ENCODE results near the gene SORT1.

- TF ChIP-seq, protein P1, sequence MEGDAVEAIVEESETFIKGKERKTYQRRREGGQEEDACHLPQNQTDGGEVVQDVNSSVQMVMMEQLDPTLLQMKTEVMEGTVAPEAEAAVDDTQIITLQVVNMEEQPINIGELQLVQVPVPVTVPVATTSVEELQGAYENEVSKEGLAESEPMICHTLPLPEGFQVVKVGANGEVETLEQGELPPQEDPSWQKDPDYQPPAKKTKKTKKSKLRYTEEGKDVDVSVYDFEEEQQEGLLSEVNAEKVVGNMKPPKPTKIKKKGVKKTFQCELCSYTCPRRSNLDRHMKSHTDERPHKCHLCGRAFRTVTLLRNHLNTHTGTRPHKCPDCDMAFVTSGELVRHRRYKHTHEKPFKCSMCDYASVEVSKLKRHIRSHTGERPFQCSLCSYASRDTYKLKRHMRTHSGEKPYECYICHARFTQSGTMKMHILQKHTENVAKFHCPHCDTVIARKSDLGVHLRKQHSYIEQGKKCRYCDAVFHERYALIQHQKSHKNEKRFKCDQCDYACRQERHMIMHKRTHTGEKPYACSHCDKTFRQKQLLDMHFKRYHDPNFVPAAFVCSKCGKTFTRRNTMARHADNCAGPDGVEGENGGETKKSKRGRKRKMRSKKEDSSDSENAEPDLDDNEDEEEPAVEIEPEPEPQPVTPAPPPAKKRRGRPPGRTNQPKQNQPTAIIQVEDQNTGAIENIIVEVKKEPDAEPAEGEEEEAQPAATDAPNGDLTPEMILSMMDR (IDR thresholded peaks at IDR 0.05 in 8 of 11, conservative IDR thresholded peaks at IDR 0.05 in 3 of 11) = no peak
- no peak for TF ChIP-seq POLR2AphosphoS5 (IDR thresholded peaks at IDR 0.05)
Measured at GRCh38 chr1:109391626-109392025, 6.1 kb downstream of the SORT1 start.
